RKO (cell line): ENCODE data around the gene DGKI.

Experiments
- DNase-seq: peaks from one replicate; pipeline ENCODE4 v3.0.0-alpha.2; 2016; ENCODE audit warnings: low spot score

The DGKI gene

GRCh38 chr7:137787301-137787976, 59.3 kb downstream of the DGKI start:
- DNase-seq: no peak

DNA sequence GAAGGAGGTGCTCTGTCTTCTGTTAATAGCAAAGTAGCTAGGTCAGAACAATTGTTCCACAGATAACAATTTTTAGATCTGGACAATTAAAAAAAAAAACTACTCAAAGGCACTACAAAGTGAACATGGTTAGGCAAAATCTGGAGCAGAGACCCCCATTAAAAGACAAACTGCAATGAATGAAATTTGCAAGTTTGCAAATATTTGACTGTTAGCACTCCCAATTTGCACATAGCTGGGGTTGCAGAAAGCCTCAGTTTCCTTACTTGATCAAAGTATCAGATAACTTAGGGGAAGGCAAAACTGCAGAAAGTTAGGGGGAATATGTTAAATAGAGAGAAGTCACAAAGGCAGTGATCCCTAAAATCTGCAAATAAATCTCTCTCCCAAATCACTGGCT, 68.3 kb downstream of the DGKI start:
- DNase-seq: no peak

DNA sequence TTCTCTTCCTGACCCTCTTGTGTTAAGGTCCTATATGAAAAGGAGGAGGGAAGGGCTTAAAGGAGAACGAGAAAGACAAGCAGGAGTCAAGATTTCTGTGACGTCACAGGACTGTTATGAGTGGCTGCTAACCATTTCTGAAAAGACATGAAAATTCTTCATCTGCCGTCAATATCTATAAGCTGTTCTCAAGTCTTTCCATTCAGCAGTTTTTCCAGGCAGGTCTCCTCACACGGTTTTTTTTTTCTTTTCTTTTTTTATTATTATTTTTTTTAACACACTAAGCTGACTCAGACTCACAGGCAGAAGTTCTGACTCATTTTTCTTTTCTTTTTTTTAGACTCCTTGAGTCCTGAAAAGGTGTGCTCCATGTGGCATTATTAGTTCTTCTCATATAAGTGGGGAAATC, 72.0 kb downstream of the DGKI start:
- DNase-seq: peak; percentile 94

- peak; percentile 99 for DNase-seq
These were observed 74.0 kb downstream of the DGKI start for GRCh38 chr7:137772748-137773147.

DNA sequence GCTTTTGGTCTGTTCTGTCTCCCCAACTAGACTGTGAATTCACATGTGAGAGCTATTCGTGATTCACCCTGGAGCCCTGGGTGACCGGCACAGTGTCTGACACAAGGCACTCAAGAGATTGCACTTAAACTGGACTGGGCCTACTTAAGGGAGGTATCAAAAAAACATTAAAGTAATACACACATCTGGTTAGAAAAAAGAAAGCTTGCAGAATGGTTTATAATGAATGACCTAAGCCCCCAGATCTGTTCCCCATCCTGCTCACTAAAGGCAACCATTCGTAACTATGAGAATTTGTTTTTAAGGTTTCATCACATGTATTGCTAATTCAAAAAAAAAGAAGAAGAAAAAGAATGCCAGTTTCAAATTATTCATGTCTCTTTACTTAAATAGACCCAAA, 74.5 kb downstream of the DGKI start:
- peak; percentile 77 for DNase-seq

DNA sequence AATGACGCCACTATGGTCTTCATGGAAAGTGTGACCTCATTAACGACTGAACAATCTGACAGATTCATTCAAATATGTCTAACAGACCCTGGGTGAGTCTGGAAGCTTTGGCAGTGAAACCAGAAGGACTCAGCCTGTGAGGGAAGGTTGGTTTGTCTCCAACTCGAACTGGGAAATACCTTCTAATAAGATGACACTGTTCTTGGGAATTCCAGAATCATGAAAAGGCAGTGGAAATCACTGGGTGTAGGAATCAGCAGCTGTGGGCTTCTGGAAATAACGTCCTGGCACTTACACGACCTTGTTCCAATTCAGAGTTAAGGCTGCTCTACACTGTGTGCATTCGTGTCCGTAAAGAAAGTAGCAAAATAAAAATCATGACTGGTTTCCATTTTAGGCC, 75.1 kb downstream of the DGKI start:
- DNase-seq: peak; percentile 83

DNA sequence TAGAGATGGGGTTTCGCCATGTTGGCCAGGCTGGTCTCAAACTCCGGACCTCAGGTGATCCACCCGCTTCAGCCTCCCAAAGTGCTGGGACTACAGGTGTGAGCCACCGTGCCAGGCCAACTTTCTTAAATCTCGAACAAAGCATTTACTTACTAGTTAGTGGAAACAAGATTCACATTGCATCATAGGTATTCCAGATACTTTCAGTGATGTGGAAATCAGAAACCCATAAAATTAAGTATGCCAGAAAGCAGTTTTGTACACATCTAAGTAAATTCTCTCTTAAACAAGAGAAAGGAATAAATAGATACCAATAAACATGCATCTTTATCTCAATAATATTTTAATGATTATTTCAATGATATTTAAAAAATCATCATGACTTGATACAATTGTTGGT, 75.5 kb downstream of the DGKI start:
- DNase-seq: no peak

DNA sequence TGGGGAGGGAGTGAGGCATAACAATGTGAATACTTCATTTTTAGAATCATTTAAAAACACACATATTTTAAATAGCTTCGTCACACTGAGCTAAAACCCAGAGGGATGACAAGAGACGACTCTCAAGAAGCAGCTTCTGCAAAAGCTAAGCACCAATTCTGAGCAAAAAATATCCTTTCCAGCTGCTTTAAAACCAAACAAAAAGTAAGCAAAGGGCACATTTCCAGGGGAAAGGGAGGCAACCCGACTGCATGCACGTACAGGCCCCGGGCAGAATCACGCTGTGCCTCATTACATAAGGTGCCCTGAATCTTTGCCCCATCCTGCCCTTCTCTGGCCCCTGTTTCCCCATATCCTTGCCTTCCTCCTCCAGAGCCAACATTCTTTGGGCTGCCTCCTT, 78.4 kb downstream of the DGKI start:
- DNase-seq: no peak

DNA sequence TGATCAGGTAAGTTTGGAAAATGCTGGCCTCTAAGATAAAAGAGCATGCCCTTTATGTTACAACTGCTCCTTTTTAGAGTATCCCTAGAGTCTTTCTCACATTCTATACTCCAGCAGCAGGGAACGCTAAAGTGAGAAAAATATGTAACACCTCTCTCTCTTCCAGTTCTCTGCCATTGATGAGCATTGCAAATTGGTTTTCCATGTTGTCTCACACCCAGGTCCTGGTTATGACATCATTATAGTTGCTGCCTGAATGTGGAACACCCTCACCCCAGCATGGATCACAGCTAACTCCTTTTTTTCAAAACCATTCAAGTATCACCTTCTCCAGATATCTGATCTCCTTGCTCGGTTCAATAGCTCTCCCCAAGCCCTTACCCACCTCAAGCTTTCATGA, 84.4 kb downstream of the DGKI start:
- no peak for DNase-seq

- DNase-seq: no peak
These were observed 86.7 kb downstream of the DGKI start for GRCh38 chr7:137760111-137760510.

DNA sequence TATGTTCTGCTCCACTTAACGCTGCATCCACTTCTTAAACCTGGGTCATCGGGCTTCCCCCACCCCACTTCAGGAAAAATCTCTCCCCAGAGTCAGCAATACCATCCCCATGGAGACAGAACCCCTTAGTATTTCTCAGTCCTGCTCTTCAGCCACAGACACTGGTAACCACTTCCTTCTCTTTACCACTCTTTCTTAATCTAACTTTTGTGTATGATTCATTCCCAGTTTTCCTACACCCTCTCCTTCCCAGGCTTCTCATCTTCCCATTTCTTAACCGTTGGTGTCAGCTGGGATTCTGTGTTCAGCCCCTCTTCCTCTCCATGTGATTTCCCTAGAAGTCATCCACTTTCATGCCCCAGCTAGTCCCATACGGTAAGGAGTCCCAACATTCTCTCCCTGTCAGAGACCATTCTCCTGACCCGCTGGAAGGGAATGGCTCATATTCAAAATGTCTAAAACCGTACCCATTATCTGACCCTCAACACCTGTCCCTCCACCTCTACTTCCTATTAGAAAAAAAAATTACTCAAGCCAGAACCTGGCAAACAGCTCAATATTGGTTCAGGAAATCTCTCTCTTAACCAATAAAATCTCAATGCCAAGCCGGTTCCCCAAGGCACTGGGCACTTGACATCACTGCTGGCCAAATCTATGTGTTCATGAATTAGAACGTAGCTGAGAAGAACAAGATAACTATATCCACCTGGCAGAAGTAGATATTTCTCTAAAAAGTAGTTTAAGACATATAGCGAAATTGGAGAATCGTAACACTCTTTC, 89.4 kb downstream of the DGKI start:
- no peak for DNase-seq

DNA sequence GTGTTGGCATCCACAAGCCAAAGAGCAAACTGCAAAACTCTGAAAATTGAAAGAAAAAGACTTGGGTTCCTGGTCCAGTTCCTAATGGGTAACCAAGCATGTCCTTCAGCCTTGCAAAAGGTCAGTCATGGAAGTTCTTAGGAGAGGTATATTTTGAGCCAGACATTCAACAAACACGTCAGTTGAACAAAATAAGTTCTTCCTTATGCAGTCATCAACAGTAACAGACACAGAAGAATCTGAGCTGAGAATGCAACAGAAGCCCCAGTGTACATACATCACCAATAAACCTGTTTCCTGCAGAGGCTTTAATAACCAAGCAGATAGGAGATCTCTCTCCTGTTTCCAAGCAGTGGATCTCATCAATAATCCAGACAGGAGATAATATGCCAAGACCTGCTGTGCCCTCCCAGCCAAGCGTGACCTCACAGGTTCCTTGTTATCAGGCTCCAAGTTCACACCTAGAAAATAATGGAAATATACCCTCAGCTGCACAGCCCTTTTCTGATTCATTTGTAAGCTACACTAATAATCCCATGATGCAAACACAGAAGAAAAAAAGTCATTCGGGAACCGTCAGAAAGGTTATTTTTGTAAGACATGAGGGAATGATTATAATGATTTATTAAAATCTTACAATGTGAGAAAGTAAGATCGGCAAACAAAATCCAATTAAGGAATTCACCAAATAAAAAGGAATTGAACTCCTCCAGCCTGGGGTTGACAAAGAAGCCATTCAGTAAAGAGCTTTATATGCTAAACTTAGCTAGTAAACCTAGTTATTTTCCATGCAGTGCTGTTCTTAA, 90.7 kb downstream of the DGKI start:
- DNase-seq: no peak

- DNase-seq: no peak
These were observed 91.3 kb downstream of the DGKI start for GRCh38 chr7:137755427-137755826.

- DNase-seq: no peak
These were observed 92.6 kb downstream of the DGKI start for GRCh38 chr7:137753948-137754851.

DNA sequence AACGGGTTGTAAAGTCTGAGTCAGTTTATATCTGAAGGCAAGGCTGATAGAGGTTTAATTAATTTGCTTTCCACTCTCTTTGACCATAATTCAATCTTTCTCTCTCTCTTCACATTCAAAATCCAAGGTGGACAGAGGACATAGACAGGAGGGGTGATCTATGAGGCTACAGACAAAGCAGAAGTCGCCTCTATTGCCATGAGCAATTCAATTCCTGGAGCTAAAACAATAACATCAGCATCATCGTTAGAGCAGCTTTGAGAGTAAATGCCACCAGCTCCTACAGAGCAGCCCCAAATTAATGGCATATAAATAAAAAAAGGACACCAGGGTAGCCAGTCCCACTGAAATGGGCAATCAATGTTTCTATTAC, 93.2 kb downstream of the DGKI start:
- no peak for DNase-seq

GRCh38 chr7:137753067-137753466, 93.7 kb downstream of the DGKI start:
- DNase-seq: no peak

- DNase-seq: no peak
These were observed 95.3 kb downstream of the DGKI start for GRCh38 chr7:137751361-137752009.

DNA sequence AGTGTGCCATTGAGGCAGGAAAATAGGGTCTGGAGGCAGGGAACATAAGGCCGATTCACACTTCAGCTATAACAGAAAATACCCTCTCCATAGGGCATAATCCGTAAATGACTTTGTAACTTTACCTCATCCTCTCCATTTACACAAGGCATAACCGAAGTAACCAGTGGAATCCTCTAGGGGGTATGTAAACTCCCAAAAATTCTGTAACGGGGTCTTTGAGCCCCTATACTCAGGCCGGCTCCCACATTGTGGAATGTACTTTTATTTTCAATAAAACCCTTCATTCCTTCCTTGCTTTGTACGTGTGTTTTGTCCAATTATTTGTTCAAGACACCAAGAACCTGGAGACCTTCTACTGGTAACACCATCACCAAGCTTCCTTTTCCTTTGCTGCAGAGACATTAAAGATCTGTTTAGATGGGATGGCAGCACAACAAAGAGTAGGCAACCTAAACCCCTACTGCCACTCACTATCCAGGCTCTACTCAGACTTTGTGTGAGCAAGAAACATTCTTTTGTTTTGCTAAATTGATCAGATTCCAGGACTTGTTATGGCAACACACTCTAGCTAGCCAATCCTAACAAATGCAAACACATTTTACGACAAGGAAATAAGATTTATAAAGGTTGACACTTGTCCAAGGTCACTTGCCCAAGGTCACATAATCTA, 99.3 kb downstream of the DGKI start:
- DNase-seq: no peak

DNA sequence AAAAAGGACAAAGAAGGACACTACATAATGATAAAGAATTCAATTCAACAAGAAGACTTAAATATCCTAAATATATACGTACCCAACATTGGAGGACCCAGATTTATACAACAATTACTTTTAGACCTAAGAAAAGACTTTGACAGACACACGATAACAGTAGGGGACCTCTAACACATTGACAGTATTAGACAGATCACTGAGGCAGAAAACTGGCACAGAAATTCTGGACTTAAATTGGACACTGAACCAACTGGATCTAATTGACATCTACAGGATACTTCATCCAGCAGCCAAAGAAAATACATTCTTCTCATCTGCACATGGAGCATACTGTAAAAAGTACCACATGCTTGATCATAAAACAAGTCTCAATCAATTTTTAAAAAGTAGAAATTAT, 103.8 kb downstream of the DGKI start:
- no peak for DNase-seq

GRCh38 chr7:137742051-137742450, 104.7 kb downstream of the DGKI start:
- no peak for DNase-seq

DNA sequence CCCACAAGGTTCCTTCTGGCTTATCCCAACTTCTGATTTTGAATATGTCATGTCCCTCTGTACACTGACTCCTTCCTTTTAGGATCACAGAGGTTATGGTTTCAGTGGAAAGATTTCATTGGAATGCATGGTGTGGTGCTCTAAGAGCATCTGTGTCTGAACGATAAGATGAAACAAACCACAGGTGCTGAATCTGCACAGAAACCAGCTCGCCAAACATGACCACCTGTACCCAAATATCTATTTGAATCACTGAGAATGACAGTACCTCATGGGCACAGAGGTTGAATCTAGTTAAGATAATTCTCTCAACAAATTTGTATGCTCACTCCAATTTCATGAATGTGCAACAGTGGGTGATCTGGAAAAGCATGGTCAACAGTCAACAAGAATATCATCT, 105.3 kb downstream of the DGKI start:
- DNase-seq: no peak
